GM20000 (cell line): Measurements from ENCODE around the gene ABI3BP.

Experiments
- DNase-seq: peaks from one replicate; pipeline ENCODE4 v3.0.0; 2012; ENCODE audit warnings: low spot score
- CTCF ChIP-seq: IDR thresholded peaks from 2 replicates; pipeline ENCODE4 v1.5.1; 2012; ENCODE audit warnings: mild to moderate bottlenecking, control low read depth; ENCODE audit errors: extremely low read depth, missing control alignments

Gene ABI3BP

GRCh38 chr3:100743535-100743934 is 249.7 kb downstream of the ABI3BP start:
- no peak for TF ChIP-seq CTCF

GRCh38 chr3:100740207-100740606 is 253.0 kb downstream of the ABI3BP start:
- DNase-seq = no peak

More at GRCh38 chr3:100743535-100743934, 249.7 kb downstream of the ABI3BP start:
- no peak for DNase-seq

GRCh38 chr3:100737334-100737733 is 255.9 kb downstream of the ABI3BP start:
- no peak for DNase-seq
- TF ChIP-seq CTCF = no peak

More at GRCh38 chr3:100740207-100740606, 253.0 kb downstream of the ABI3BP start:
- TF ChIP-seq CTCF = no peak

GRCh38 chr3:100732435-100732834 is 260.8 kb downstream of the ABI3BP start:
- TF ChIP-seq CTCF = no peak
- no peak for DNase-seq

- no peak for TF ChIP-seq CTCF
- DNase-seq = no peak
Measured at GRCh38 chr3:100730524-100730923, 262.7 kb downstream of the ABI3BP start.

- DNase-seq = no peak
- TF ChIP-seq CTCF = no peak
Measured at GRCh38 chr3:100726706-100727105, 266.5 kb downstream of the ABI3BP start.

- DNase-seq = no peak
- TF ChIP-seq CTCF = no peak
Measured at GRCh38 chr3:100725935-100726513, 267.2 kb downstream of the ABI3BP start.
